Measurements from ENCODE around the gene RBL1.

RBL1 gene

DNA sequence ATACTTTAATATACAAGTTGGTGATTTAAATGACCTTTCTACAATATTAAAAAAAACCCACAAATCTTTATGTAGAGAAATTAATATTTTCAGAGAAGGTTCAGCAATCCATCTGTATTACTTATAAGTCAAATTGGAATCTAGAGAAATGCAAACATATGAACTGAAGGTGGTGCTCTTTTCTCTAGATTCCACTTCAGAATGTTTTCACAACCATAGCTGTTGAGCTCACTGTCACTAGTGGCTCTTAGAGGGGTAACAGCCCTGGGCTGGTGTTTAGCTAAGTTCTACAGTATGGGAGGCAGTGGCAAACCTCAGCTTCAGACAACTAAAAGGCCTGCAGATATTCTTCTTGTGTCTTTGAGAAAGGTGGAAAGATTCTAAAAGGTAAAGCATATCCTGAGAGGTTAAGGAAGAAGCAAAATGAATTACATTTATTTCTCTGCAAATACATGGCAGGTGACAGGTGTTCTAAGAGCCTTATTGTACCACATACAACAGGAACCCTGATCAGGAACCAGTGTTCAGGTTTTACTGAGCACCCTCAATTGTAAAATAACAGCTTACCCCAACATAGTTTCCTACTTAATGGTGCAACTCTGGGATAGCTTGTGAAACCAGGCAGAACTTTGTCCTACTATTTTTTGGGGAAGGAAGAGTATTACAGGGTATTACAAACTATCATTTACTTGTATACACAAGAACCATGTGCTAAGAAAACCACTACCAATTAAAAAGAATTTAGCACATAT is 87.7 kb downstream of the RBL1 start:
- no peak for TF ChIP-seq SIN3A (IDR thresholded peaks at IDR 0.05; ENCODE audit: borderline replicate concordance, insufficient read depth, low read length)

DNA sequence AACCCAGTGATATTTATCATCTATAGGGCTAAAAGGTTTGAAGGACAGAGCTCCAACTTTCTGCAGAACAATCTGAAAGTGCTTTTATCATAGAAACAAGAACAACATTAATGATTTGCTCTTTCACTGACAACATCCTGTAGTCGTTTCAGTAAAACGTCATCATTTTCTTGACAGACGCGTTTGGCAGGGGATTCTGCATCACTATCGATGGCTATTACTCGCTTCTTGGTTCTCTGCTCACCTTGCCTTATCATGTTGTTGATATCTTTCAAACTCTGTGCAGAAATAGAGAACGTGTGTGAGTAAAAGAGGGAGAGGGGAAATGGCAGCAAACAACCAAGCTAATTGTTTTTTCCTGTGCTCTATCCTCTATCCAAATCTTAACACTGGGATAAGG is 97.1 kb downstream of the RBL1 start:
- TF ChIP-seq, protein P1, sequence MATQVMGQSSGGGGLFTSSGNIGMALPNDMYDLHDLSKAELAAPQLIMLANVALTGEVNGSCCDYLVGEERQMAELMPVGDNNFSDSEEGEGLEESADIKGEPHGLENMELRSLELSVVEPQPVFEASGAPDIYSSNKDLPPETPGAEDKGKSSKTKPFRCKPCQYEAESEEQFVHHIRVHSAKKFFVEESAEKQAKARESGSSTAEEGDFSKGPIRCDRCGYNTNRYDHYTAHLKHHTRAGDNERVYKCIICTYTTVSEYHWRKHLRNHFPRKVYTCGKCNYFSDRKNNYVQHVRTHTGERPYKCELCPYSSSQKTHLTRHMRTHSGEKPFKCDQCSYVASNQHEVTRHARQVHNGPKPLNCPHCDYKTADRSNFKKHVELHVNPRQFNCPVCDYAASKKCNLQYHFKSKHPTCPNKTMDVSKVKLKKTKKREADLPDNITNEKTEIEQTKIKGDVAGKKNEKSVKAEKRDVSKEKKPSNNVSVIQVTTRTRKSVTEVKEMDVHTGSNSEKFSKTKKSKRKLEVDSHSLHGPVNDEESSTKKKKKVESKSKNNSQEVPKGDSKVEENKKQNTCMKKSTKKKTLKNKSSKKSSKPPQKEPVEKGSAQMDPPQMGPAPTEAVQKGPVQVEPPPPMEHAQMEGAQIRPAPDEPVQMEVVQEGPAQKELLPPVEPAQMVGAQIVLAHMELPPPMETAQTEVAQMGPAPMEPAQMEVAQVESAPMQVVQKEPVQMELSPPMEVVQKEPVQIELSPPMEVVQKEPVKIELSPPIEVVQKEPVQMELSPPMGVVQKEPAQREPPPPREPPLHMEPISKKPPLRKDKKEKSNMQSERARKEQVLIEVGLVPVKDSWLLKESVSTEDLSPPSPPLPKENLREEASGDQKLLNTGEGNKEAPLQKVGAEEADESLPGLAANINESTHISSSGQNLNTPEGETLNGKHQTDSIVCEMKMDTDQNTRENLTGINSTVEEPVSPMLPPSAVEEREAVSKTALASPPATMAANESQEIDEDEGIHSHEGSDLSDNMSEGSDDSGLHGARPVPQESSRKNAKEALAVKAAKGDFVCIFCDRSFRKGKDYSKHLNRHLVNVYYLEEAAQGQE (IDR thresholded peaks at IDR 0.05; ENCODE audit: insufficient read depth in 1 of 2, low read depth in 2 of 2, low read length in 2 of 2) = no peak
- TF ChIP-seq POLR2AphosphoS5 (IDR thresholded peaks at IDR 0.05; ENCODE audit: low read depth, low read length) = no peak
- TF ChIP-seq SIN3A (IDR thresholded peaks at IDR 0.05; ENCODE audit: borderline replicate concordance, insufficient read depth, low read length) = no peak
- no peak for TF ChIP-seq TAF1 (IDR thresholded peaks at IDR 0.05; ENCODE audit: borderline replicate concordance, insufficient read depth, low read length)
- TF ChIP-seq FOXP2 (optimal IDR thresholded peaks at IDR 0.05; ENCODE audit: borderline replicate concordance, extremely low read depth, extremely low read length, insufficient read depth) = no peak

DNA sequence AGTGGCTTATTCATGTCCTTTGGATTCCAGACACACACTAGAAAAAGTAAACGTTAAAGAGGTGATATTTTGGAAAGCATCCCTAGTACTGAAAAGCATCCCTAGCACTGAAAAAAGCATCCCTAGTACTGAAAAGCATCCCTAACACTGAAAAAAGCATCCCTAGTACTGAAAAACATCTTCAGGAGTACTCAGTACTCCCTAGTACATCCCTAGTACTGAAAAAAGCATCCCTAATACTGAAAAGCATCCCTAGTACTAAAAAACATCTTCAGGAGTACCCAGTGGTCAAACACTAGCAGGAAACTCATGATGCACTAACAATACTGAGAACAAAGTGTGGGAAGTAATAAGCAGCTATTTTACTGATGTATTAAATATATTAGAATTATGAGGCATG is 98.7 kb downstream of the RBL1 start:
- no peak for TF ChIP-seq FOXP2 (optimal IDR thresholded peaks at IDR 0.05; ENCODE audit: borderline replicate concordance, extremely low read depth, extremely low read length, insufficient read depth)
- no peak for TF ChIP-seq TAF1 (IDR thresholded peaks at IDR 0.05; ENCODE audit: borderline replicate concordance, insufficient read depth, low read length)
- TF ChIP-seq SIN3A (IDR thresholded peaks at IDR 0.05; ENCODE audit: borderline replicate concordance, insufficient read depth, low read length) = no peak
- no peak for TF ChIP-seq POLR2AphosphoS5 (IDR thresholded peaks at IDR 0.05; ENCODE audit: low read depth, low read length)
- TF ChIP-seq, protein P1 (IDR thresholded peaks at IDR 0.05; ENCODE audit: insufficient read depth in 1 of 2, low read depth in 2 of 2, low read length in 2 of 2) = no peak

DNA sequence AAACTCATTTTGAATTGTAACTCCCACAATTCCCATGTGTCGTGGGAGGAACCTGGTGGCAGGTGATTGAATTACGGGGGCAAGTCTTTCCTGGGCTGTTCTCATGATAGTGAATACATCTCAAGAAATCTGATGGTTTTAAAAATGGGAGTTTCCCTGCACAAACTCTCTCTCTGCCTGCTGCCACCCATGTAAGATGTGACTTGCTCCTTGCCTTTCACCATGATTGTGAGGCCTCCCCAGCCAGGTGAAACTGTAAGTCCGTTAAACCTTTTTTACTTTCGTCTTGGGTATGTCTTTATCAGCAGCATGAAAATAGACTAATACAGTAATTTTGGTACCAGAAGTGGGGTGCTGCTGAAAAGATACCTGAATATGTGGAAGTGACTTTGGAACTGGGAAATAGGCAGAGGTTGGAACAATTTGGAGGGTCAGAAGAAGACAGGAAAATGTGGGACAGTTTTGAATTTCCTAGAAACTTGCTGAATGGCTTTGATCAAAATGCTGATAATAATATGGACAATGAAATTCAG is 102.9 kb downstream of the RBL1 start:
- TF ChIP-seq SIN3A (IDR thresholded peaks at IDR 0.05; ENCODE audit: borderline replicate concordance, insufficient read depth, low read length) (no peak), TAF1 (IDR thresholded peaks at IDR 0.05; ENCODE audit: borderline replicate concordance, insufficient read depth, low read length) (no peak), POLR2AphosphoS5 (IDR thresholded peaks at IDR 0.05; ENCODE audit: low read depth, low read length) (no peak), FOXP2 (optimal IDR thresholded peaks at IDR 0.05; ENCODE audit: borderline replicate concordance, extremely low read depth, extremely low read length, insufficient read depth) (no peak)
- TF ChIP-seq, protein P1 (IDR thresholded peaks at IDR 0.05; ENCODE audit: insufficient read depth in 1 of 2, low read depth in 2 of 2, low read length in 2 of 2) = no peak

DNA sequence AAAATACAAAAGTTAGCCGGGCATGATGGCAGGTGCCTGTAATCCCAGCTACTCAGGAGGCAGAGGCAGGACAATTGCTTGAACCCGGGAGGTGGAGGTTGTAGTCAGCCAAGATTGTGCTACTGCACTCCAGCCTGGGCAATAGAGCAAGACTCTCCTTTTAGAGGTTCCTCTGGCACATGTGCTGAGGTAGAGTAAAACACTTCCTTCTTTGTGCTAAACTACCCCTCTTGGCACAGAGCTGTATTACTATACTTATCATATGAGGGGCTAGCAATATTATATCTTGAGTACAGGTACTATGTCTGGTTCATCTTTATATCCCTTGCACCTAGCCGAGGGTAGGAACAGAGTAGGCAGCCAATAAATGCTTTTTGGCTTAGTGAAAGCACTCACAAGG is 104.1 kb downstream of the RBL1 start:
- no peak for TF ChIP-seq FOXP2 (optimal IDR thresholded peaks at IDR 0.05; ENCODE audit: borderline replicate concordance, extremely low read depth, extremely low read length, insufficient read depth)
- TF ChIP-seq, protein P1 (IDR thresholded peaks at IDR 0.05; ENCODE audit: insufficient read depth in 1 of 2, low read depth in 2 of 2, low read length in 2 of 2) = no peak
- TF ChIP-seq POLR2AphosphoS5 (IDR thresholded peaks at IDR 0.05; ENCODE audit: low read depth, low read length) = no peak
- no peak for TF ChIP-seq TAF1 (IDR thresholded peaks at IDR 0.05; ENCODE audit: borderline replicate concordance, insufficient read depth, low read length)
- TF ChIP-seq SIN3A (IDR thresholded peaks at IDR 0.05; ENCODE audit: borderline replicate concordance, insufficient read depth, low read length) = no peak
